GM19043 (cell line): Measurements from ENCODE around the gene ANAPC16.
"Not testable (repeated sequence)": the region's sequence is repeated elsewhere in the genome, so short reads cannot be mapped to it uniquely, and the experiment has no call there.

Experiments used
- ATAC-seq: cut with Tn5 transposase; IDR thresholded peaks from one replicate; pipeline ENCODE4 v1.9.1; 2021; ENCODE audit warnings: low read depth; ENCODE audit not compliant: unreplicated experiment

The ANAPC16 gene

DNA sequence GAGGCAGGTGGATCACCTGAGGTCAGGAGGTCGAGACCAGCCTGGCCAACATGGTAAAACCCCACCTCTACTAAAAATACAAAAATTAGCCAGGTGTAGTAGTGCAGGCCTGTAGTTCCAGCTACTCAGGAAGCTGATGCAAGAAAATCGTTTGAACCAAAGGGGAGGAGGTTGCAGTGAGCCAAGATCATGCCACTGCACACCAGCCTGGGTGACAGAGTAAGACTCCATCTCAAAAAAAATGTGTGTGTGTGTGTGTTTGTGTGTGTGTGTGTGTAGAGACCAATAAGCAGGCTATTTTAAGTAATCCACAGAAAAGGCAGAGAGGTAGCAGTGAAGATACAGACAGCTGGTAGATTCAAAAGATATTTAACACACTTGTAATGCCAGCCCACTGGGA, 7.3 kb upstream of the ANAPC16 start:
- ATAC-seq, result not testable (repeated sequence)

DNA sequence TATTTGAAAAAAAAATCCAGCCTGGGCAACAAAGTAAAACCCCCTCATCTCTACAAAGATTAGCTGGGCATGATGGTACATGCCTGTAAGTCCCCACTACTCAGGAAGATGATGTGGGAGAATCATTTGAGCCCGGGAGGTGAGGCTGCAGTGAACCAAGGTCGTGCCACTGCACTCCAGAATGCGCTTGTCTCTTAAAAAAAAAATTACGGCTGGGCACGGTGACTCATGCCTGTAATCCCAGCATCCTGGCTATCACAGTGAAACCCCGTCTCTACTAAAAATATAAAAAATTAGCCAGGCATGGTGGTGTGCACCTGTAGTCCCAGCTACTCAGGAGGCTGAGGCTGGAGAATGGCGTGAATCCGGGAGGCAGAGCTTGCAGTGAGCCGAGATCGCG, 4.4 kb upstream of the ANAPC16 start:
- ATAC-seq, result not testable (repeated sequence)

DNA sequence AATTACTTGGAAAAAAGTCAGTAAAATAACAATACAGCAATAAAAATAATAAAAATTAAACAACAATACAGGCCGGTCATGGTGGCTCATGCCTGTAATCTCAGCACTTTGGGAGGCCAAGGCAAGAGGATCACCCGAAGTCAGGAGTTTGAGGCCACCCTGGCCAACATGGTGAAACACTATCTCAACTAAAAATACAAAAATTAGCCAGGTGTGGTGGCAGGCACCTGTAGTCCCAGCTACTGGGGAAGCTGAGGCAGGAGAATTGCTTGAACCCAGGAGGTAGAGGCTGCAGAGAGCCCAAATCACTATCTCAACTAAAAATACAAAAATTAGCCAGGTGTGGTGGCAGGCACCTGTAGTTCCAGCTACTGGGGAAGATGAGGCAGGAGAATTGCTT, 4.0 kb upstream of the ANAPC16 start:
- ATAC-seq, result not testable (repeated sequence)

DNA sequence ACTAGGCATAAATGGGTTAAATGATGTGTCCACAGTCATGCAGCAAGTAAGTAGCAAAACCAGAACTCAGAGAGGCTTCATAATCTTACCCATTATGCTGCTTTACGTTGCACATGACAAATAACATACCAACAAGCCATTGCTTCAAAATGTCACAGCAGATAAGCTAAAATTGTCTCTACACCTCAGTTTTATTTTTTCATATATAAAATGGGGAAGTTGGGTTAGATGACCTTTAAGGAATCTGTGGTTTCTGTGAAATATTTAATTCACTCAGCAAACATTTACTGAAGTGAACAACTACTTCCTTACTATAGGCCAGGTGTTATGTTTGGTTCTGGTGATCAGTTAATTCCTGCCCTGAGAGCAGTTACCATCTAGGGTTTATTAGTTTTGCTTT, 2.5 kb downstream of the ANAPC16 start:
- ATAC-seq, result no peak

DNA sequence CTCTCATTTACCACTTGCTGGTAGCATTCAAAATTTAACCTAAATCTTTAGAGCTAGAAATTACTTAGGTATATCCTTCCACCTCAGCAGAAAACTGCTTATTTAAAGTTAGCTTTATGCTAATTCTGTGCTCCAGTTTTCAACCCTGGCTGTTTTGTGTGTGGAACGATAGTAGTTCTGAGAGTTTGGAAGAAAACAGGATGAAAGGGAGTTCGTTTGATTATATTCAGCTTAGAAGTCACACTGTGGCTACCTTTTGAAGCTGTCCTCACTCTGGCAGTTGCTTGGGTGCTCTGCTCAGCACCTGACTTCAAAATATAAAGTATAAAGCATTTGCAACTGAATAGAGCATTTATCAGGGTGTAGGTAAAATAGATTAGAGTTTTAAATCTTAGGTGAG, 2.9 kb downstream of the ANAPC16 start:
- ATAC-seq, result no peak

DNA sequence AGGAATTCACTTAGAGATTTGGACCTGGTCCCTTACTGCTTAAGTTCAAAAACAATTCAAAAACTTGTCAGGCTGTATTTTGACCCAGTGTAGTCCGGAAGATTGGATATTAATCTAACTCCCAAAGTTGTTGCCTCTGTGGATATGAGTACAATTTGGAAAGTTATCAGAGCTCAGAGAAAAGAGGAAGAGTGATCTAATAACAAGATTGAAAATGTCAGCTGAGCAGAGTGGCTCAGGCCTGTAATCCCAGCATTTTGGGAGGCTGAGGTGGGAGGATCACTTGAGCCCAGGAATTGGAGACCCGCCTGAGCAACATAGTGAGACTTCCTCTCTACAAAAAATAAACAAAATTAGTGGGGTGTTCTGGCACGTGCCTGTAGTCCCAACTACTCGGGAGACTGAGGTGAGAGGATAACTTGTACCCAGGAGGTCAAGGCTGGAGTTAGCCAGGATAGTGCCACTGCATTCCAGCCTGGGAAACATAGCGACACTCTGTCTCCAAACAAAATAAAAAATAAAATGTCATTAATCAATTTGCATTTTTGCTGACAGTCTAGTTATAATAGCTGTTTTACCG, 3.5 kb downstream of the ANAPC16 start:
- no peak for ATAC-seq

DNA sequence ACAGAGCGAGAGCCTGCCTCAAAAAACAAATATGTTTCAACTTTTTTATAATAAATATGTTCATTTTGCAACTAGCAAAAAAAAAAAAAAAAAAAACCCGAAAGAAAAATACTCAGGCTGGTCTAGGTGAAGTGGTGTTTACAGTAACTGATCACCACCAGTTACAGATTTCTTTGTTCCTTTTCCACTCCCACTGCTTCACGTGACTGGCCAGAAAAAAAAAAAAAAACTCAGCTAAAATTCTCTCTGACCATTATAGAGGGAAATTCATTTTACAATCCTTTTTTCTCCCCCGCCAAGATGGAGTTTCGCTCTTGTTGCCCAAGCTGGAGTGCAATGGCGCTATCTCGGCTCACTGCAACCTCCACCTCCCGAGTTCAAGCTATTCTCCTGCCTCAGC, 4.8 kb downstream of the ANAPC16 start:
- no peak for ATAC-seq

DNA sequence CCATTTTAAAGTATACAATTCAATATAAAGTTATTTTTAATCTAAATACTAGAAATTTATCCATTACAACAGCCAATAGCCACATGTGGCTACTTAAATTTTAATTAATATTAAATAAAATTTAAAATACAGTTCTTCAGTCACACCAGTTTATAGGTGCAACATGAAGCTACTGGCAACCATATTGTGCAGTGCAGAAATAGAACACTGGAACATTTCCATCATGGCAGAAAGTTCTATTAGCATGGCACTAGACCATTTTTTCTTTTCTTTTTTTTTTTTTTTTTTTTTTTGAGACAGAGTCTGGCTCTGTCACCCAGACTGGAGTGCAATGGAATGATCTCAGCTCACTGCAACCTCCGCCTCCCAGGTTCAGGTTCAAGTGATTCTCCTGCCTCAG, 5.5 kb downstream of the ANAPC16 start:
- ATAC-seq, result no peak

DNA sequence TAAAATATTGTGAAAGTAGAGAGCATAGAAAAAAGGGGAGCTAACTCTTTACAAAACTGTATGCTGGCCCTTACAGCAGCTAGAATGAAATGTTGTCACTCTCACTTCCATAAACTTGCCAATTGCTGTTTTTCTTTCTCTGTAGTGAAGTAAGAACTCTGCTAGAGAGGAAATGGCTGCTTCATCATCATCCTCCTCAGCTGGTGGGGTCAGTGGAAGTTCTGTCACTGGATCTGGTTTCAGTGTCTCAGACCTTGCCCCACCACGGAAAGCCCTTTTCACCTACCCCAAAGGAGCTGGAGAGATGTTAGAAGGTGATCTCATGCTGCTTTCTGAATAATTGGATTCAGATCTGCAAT, 7.9 kb downstream of the ANAPC16 start:
- ATAC-seq, result no peak

DNA sequence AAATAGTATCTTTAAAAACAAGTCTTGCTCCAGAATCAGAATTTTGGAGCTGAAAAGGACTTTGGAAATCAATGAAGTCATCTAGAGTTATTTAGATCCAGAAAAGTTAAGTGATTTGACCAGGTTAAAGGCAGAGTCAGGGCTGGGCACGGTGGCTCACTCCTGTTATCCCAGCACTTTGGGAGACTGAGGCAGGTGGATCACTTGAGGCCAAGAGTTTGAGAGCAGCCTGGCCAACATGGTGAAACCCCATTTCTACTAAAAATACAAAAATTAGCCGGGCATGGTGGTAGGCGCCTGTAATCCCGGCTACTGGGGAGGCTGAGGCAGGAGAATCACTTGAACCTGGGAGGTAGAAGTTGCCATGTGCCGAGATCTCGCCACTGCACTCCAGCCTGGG, 8.4 kb downstream of the ANAPC16 start:
- ATAC-seq, result not testable (repeated sequence)

DNA sequence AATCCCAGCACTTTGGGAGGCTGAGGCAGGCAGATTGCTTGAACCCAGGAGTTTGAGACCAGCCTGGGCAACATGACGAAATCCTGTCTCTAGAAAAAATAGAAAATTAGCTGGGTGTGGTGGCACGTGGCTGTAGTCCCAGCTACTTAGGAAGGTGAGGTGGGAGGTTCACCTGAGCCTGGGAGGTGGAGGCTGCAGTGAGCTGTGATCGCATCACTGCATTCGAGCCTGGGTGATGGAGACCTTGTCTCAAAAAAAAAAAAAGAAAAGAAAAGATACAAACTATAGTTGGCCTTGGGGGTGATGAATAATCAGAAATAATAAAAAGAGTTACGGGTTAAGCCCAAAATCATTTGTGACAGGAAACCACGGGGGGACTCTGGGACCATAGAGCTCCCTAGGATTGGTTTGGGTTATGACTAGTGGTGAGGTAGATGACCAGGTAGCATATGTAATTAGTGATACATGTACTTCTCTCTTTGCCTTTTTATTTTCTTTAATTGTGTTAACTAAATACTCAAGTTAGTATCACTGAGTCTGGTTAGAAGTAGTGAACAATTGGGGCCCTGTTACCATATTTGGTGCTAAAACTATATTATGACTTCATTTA, 10.7 kb downstream of the ANAPC16 start:
- ATAC-seq, result no peak

DNA sequence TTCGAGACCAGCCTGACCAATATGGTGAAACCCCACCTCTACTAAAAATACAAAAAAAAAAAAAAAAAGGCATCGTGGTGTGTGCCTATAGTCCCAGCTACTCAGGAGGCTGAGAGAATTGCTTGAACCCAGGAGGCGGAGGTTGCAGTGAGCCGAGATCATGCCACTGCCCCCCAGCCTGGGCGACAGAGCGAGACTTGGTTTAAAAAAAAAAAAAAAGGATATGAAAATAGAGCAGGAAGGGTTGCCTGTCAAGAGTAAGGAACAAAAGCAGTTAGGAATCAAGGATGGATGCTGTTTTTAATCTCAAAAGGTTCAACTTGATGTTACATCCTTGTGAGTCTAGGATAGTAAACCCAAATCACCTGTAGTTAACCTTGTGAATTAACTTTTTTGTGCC, 12.0 kb downstream of the ANAPC16 start:
- no peak for ATAC-seq

DNA sequence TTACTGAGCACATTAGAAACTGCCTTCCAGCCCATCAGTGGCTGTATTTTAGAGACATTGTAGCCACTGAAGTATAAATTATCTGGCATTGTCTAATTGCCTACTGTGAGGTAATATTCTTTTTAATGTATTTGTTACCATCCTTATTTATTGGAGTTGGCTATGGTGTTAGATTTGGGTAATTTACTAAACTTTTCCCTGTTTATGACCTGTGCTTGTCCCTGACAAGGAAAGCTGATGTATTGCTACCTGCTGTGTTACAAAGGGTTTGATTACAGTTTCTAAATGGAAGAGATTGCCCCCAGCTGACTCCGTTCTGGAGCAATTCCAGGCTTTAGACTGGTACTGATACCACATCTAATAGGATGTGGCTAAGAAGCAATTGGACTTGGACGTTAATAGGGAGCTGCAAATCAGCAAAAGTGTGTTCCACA, 12.5 kb downstream of the ANAPC16 start:
- no peak for ATAC-seq

DNA sequence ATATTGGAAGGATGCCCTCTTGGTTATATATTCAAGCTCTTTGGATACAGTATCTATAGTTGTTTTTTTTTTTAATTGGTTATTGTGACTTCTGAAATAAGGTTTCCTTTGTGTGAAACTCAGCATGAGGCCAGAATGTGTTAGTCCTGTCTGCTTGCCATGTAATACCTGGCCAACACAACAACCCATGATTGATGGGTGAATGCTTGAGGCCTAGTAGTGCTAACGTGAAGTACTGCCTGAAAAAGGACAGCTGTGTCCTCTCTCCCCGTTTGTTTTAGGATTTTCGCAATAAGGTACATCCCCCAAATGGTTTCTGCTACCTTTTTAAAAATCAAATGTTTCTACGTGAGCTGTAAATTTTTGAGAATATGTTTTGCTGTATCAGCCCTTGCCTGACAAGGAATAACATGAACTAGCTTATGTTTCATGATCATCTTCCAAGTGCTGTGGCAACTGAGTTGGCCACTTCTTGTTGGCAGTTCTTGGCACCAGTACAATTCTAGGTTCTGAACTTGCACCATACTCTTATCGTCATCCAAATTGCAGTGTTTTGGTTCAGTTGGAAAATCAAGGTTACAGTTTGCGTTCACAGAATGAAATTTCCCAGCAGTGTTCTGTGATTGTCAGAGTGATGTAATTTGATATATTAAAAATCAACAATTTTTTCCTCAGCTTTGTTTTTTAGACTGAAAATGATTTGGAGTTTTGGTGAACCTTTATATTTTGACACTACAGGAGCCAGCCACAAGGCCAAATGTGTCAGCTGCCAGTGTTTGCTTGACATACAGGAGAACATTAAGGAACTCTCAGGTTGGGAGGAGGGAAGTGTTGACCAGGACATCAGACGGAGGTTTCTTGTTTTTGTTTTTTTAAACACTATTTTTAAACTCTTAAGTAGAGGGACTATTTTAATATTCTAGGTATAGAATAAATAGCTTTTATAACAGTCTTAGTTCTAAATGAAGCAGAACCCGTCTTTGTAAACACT, 13.7 kb downstream of the ANAPC16 start:
- no peak for ATAC-seq

DNA sequence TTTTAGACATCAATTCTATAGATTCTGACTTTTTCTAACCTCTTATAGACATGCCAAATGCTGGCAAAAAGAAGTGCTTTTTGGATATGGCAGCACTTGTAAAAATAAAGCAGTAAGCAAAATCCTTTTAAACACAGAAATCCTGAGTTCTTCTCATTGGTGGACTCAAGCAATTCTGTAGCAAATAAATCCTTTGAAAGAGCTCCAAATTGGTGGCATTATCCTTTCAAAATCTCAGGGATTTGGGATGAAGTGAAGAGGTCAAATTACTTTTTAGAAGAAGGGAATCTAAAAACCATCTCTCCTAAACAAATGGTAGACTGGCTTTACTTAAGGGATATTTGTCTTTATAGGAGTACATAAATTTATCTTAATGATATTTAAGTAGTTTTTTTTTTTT, 17.8 kb downstream of the ANAPC16 start:
- no peak for ATAC-seq

DNA sequence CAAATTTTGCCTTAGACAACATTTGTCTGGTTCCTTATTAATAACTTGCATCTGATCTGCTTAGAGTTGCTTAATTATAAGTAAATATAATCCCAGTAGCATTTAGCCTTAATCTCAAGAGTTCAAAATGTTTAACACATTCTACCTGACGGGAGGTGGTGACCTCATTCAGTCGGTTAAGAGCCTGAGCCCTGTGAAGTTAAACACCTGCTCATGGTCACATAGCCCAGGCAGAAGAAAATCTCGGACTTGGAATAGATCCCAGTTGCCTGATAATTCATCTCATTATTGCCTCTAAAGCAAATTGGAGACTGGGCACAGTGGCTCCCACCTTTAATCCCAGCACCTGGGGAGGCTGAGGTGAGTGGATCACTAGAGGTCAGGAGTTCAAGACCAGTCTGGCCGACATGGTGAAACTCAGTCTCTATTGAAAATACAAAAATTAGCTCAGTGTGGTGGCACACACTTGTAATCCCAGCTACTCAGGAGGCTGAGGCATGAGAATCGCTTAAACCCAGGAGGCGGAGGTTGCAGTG, 18.8 kb downstream of the ANAPC16 start:
- ATAC-seq, result no peak

DNA sequence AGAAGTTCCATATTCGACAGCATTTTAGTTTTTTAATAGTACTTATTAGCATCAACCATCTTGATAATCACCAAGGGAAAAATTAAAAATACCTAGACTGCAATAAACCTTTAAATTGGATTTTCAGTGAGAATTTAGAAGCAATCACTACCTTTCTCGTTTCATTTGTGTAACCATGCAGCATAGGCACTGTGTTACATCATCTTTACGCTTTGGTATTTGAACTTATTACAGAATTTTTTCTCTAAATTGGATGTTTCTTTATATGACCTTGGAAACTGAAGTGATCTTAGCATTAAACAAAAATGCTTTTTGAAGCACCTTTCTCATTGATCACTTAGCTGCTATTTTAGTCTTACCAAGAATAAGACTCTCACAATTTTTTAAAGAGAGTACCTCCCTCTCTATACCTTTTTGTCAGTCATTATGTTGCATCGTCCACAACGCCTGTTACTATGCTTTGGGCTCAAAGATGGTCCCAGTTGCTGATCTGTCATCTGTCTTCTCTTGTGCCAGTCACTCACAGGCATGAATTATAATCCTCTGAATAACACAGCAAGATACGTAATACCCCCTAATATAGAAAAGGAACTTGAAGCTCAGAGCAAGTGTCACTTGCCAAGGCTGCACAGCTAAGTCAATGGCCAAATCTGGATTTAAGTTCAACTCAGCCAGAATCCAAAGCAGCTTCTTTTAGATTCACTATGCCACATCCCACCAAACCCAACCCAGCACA, 19.9 kb downstream of the ANAPC16 start:
- ATAC-seq, result no peak

DNA sequence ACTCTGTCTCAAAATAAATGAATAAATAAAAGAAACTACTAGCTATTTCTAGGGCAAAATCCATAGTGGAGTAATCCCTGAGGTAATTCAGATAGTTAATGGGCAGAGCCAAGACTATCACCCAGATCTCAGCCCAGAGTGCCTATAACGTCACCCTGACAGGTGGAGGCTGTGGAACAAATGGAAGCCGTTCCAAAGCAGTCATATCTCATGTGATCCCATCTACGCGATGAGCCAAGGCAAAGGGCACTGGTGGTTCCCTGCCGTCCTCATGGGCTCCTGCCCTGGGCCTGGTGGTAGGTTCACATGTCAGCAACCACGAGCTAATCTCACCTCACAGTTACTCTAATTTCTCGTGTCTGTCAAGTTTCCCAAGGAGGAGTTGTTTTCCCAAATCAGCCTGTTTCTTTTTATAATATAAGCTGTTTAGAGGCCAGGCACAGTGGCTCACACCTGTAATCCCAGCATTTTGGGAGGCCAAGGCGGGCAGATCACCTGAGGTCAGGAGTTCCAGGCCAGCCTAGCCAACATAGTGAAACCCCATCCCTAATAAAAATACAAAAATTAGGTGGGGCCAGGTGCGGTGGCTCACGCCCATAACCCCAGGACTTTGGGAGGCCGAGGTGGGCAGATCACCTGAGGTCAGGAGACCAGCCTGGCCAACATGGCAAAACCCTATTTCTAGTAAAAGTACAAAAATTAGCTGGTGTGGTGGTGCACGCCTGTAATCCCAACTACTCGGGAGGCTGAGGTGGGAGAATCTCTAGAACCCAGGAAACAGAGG, 22.8 kb downstream of the ANAPC16 start:
- ATAC-seq, result no peak

DNA sequence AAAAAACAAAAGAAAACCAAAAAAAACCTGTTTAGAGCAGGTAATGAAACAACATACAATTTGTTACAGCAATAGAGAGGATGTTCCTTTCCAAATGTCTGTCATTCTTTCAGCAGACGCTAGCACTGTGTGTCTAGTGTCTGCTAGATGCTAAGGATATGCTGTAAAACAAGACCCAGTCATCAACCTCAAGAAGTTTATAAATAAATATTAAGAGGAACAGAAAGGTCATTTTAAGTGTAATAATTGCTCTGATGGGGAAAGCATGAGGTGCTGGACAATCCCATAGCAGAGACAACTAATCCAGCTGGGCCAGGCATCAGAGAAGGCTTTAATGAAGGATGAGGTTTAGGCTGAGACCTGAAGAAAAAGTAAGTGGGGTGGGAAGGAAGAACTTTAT, 23.6 kb downstream of the ANAPC16 start:
- no peak for ATAC-seq

DNA sequence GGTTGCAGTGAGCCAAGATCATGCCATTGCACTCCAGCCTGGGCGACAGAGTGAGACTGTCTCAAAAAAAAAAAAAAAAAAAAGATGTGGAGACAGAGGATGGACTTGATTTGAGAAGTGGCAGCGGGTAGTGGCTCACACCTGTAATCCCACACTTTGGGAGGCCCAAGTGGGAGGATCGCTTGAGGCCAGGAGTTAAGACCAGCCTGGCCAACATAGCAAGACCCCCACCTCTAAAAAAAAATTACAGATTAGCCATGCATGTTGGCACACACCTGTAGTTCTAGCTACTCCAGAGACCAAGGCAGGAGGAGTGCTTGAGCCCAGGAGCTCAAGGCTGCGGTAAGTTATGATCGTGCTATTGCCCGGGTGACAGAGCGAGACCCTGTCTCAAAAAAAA, 24.6 kb downstream of the ANAPC16 start:
- no peak for ATAC-seq
